ENCODE data around the gene ZFP30.

DNA sequence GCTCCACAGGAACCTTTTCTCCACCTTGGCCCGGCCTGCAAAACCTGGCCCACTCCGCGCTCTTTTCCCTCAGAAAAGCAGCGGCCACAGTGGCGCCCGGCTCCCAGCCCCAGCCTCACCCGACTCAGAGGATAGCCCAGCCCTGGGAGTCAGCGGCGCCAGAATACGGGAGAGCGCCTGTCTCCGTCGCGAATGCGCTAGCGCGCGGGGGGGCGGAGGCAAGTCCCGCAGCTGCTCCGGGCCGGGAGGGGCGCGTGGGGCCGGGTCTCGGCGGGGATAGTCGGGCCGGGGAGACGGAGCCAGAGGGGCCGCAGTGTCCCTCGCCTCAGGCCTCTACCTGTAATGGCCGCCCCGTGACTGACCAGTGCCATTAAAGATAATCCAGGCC lies at the start of gene ZFP30:
- TF ChIP-seq, protein P1, sequence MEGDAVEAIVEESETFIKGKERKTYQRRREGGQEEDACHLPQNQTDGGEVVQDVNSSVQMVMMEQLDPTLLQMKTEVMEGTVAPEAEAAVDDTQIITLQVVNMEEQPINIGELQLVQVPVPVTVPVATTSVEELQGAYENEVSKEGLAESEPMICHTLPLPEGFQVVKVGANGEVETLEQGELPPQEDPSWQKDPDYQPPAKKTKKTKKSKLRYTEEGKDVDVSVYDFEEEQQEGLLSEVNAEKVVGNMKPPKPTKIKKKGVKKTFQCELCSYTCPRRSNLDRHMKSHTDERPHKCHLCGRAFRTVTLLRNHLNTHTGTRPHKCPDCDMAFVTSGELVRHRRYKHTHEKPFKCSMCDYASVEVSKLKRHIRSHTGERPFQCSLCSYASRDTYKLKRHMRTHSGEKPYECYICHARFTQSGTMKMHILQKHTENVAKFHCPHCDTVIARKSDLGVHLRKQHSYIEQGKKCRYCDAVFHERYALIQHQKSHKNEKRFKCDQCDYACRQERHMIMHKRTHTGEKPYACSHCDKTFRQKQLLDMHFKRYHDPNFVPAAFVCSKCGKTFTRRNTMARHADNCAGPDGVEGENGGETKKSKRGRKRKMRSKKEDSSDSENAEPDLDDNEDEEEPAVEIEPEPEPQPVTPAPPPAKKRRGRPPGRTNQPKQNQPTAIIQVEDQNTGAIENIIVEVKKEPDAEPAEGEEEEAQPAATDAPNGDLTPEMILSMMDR (IDR thresholded peaks at IDR 0.05), result no peak
- TF ChIP-seq EP300 (IDR thresholded peaks at IDR 0.05) (no peak), POLR2AphosphoS5 (IDR thresholded peaks at IDR 0.05) (peak; percentile 48), POLR2A (IDR thresholded peaks at IDR 0.05) (peak; percentile 36 to 44)
